ENCODE results near the gene RADIL.
"Not testable (repeated sequence)": the region's sequence is repeated elsewhere in the genome, so short reads cannot be mapped to it uniquely, and the experiment has no call there.

The RADIL gene

DNA sequence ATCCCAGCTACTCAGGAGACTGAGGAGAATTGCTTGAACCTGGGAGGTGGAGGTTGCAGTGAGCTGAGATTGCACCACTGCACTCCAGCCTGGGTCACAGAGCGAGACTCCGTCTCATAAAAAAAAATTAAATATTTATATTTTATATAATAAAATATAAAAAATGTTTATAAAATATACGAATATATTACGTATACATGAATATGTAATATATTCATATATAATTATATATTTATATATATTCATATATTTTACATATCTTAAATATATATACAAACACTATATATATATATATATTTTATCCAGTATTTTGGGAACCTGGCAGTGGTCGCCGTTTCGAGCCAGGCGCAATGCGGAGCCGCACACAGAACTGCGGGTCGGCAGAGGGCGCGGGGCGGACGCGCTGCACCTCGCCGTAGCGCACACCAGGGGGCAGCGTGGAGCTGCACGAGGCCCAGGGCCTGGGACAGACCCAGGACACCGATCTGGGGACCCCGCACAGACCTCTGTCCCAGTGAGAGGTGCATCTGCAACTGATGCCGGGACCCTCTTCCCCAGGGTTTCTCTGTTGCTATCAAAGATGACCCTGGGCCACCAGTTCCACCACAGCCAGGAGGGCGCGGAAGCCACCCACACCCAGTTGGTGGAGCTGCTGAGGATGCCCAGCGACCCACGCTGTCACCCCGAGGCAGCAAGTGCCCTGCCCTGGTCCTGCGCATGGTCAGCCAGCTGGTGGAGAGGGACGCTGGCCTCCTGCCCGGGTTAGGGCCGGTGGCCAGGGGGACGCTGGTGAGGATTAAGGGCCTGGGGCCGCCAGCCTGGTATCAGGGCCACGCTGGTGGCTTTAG lies 85.4 kb downstream of the RADIL start:
- peak in 23 of 56 donors; percentile 6 to 66 (median 29) for DNase-seq

GRCh38 chr7:4796453-4796852 lies 87.1 kb downstream of the RADIL start:
- no peak for DNase-seq

DNA sequence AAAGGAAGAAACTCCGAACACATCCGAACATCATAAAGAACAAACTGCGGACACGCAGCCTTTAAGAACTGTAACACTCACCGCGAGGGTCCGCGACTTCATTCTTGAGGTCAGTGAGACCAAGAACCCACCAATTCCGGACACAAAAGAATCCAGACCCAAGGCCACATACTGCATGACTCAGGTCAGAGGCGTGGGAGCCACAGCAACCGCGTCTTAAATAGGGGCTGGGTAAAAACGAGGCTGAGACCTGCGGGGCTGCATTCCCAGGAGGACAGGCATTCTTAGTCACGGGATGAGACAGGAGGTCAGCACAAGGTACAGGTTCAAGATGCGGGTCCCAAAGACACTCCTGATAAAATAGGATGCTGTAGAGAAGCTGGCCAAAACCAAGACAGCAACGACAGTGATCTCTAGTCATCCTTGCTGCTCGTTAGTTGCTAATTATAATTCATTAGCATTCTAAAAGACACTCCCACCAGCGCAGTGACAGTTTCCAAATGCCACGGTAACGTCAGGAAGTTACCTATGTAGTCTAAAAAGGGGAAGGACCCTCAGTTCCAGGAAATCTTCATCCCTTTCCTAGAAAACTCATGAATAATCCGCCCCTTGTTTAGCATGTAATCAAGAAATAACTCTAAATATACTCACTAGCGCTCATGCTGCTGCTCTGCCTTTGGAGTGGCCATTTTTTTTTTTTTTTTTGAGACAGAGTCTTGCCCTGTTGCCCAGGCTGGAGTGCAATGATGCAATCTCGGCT lies 88.7 kb downstream of the RADIL start:
- no peak for DNase-seq

DNA sequence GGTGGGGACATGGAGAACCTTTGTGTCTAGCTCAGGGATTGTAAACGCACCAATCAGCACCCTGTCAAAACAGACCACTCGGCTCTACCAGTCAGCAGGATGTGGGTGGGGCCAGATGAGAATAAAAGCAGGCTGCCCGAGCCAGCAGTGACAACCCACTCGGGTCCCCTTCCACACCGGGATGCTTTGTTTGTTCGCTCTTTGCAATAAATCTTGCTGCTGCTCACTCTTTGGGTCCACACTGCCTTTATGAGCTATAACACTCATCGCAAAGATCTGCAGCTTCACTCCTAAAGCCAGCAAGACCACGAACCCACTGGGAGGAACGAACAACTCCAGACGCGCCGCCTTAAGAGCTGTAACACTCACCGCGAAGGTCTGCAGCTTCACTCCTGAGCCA lies 89.3 kb downstream of the RADIL start:
- DNase-seq = not testable (repeated sequence)

GRCh38 chr7:4793385-4793993 lies 90.0 kb downstream of the RADIL start:
- peak in 2 of 56 donors; percentile 21 to 46 for DNase-seq

GRCh38 chr7:4792537-4793126 lies 90.9 kb downstream of the RADIL start:
- peak in 5 of 56 donors; percentile 30 to 54 (median 42) for DNase-seq

DNA sequence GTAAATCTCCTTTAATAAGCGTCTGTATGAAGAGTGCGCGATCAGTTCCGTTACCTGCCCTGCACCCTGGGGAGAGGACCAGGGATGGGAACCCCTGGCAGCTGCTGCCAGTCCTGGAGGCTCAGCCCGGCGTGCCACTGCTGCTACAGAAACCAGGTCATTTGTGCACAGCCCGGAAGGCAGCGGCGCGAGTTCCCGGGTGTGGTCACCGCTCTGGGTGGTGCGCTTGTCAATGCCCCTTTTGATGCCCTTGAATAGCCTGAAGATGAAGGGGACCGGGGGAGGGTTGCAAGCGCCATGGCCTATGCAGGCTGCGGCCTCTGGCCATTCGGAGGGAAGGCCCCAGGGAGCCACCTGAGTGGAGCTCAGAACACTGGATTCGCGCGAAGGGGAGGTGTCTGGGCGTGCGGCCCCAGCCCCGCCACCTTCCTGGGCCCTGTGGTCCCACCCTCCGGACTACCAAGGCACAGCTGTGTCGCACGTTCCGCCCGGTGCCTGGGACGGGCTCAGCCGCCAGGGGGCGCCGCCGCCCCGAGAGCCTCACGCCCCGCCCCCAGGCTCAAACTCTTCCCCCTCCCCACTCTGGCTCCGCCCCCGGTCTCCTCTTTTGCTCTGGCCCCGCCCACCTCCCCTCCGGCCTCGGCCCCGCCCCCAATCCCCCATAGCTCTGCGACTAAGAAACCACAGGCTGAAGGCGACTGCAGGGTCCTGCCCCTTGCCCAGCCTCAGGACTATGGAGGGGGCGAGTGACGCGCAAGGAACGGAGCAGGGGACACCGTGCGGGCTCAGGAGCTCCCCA lies 91.6 kb downstream of the RADIL start:
- peak in 54 of 56 donors; percentile 19 to 90 (median 65) for DNase-seq

GRCh38 chr7:4791101-4791737 lies 92.3 kb downstream of the RADIL start:
- peak in 1 of 56 donors; percentile 8 for DNase-seq

GRCh38 chr7:4790516-4790991 lies 93.0 kb downstream of the RADIL start:
- DNase-seq = no peak

- peak in 2 of 56 donors; percentile 40 to 45 for DNase-seq
Measured at GRCh38 chr7:4790078-4790465, 93.4 kb downstream of the RADIL start.

- DNase-seq = peak in 1 of 56 donors; percentile 18
Measured at GRCh38 chr7:4789194-4790077, 94.1 kb downstream of the RADIL start.

GRCh38 chr7:4788627-4789189 lies 94.8 kb downstream of the RADIL start:
- DNase-seq = no peak

DNA sequence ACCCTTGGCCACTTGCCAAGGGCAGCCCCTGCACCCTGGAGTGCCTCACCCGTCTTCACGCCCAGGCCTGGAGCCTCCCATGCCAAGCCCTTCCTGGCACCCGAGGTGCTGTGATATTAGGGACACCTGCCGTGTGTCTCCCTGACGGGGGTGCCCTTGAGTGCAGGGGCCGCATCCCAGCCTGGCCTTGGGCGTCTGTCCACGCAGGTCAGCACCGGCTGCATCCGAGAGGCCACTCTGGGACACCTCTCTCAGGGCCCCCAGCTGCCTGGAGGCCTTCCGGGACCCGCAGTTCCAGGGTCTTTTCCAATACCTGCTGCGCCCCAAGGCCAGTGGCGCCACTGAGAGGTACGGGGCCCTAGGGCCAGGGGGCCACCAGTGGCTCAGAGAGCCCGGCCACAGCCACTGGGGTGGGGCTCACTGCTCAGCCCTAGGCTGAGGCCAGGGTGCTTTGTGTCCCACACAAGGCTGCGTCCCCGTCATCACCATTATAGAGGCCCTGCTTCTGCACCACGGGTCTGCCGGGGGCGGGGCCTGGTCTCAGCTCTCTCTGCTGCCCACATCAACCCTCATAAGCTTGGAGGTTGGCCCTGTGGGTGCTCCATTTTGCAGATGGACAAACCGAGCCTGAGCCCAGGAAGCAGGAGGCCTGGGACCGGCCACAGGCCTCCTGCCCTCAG lies 95.4 kb downstream of the RADIL start:
- no peak for DNase-seq

DNA sequence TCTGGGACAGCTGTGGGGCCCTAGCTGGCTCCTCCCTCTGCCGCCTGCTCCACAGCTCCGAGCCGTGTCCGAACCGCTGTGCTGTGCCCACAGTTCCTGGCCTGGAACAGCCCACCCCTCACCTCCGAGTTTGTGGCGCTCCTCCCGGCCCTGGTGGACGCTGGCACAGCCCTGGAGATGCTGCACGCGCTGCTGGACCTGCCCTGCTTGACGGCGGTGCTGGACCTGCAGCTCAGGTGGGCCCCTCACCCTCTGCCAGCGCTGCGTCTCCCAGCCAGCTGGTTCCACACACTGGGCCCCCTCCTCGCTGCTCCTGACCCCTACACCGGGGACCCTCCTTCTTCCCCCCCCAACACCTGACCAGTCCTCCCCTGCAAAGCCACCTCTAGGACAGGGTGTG lies 96.0 kb downstream of the RADIL start:
- DNase-seq = no peak

- no peak for DNase-seq
Measured at GRCh38 chr7:4786015-4786414, 97.5 kb downstream of the RADIL start.

- no peak for DNase-seq
Measured at GRCh38 chr7:4785371-4785770, 98.1 kb downstream of the RADIL start.

DNA sequence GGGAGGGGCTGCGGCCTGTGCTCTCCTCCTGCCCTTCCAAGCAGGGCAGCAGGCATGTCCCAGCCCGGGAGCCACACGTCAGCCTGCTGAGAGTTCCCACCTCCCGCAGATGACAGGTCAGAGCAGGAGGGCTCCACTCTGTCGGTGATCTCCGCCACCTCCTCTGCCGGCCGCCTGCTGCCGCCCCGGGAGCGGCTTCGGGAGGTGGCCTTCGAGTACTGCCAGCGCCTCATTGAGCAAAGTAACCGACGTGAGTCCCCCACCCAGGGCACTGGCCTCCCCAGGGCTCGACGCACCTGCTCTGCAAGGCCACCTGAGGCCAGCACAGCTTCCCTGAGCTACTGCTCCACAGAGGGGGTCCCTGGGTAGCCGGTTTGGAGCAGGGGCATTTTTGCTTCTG lies 98.7 kb downstream of the RADIL start:
- no peak for DNase-seq

- no peak for DNase-seq
Measured at GRCh38 chr7:4783762-4784351, 99.7 kb downstream of the RADIL start.
